GM19099 (cell line): ENCODE results near the gene ADNP2.

Experiments
- POLR2A ChIP-seq: IDR thresholded peaks from 3 replicates; pipeline ENCODE4 v1.6.1; 2011; ENCODE audit warnings: low read depth; ENCODE audit not compliant: insufficient read length; ENCODE audit errors: extremely low read depth

Gene ADNP2

GRCh38 chr18:80096032-80096565 lies 13.0 kb upstream of the ADNP2 start:
- no peak for TF ChIP-seq POLR2A

GRCh38 chr18:80097201-80097600 lies 11.9 kb upstream of the ADNP2 start:
- TF ChIP-seq POLR2A = no peak

- no peak for TF ChIP-seq POLR2A
These were observed 5.8 kb upstream of the ADNP2 start for GRCh38 chr18:80103231-80103630.

GRCh38 chr18:80104364-80104779 lies 4.7 kb upstream of the ADNP2 start:
- TF ChIP-seq POLR2A = no peak

GRCh38 chr18:80105369-80106167 lies 3.5 kb upstream of the ADNP2 start:
- TF ChIP-seq POLR2A = no peak

- no peak for TF ChIP-seq POLR2A
These were observed 2.5 kb upstream of the ADNP2 start for GRCh38 chr18:80106482-80107051.

- no peak for TF ChIP-seq POLR2A
These were observed 1.6 kb upstream of the ADNP2 start for GRCh38 chr18:80107426-80107825.

- no peak for TF ChIP-seq POLR2A
These were observed 933 bp upstream of the ADNP2 start for GRCh38 chr18:80108121-80108536.

- TF ChIP-seq POLR2A = no peak
These were observed 615 bp downstream of the ADNP2 start for GRCh38 chr18:80109676-80110078.

GRCh38 chr18:80112624-80113248 lies 3.7 kb downstream of the ADNP2 start:
- no peak for TF ChIP-seq POLR2A

GRCh38 chr18:80115035-80115434 lies 6.0 kb downstream of the ADNP2 start:
- TF ChIP-seq POLR2A = no peak

- TF ChIP-seq POLR2A = no peak
These were observed 10.0 kb downstream of the ADNP2 start for GRCh38 chr18:80119111-80119510.

GRCh38 chr18:80120932-80121331 lies 11.9 kb downstream of the ADNP2 start:
- no peak for TF ChIP-seq POLR2A

GRCh38 chr18:80124131-80124530 lies 15.1 kb downstream of the ADNP2 start:
- no peak for TF ChIP-seq POLR2A

GRCh38 chr18:80126797-80127196 lies 17.7 kb downstream of the ADNP2 start:
- TF ChIP-seq POLR2A = no peak

GRCh38 chr18:80127635-80128034 lies 18.6 kb downstream of the ADNP2 start:
- no peak for TF ChIP-seq POLR2A
